SK-N-SH treated with all-trans-retinoic acid at 6 μM for 48 hours (cell line): ENCODE data around the gene EVI2A.

ENCODE experiments used
- ATAC-seq: fragments of 200-7000 bp; cut with Tn5 transposase; 3 replicates; pipeline ENCODE4 v1.9.1; 2020; ENCODE audit warnings: mild to moderate bottlenecking, moderate library complexity
- ARNTL ChIP-seq: fragments of 450-650 bp; formaldehyde crosslinking; IDR thresholded peaks from 2 replicates; pipeline ENCODE4 v1.5.0; 2020; ENCODE audit warnings: low read depth, mild to moderate bottlenecking, moderate library complexity, borderline replicate concordance
- CSDC2 ChIP-seq: fragments of 250-450 bp; sonication (Bioruptor Pico); IDR thresholded peaks from 2 replicates; pipeline ENCODE4 v1.5.0; 2020; ENCODE audit warnings: mild to moderate bottlenecking, moderate library complexity
- ESRRG ChIP-seq: fragments of 250-450 bp; sonication (Bioruptor Pico); IDR thresholded peaks from 2 replicates; pipeline ENCODE4 v1.6.1; 2021; ENCODE audit warnings: mild to moderate bottlenecking
- GLIS3 ChIP-seq: fragments of 250-450 bp; sonication (Bioruptor Pico); IDR thresholded peaks from 2 replicates; pipeline ENCODE4 v1.5.0; 2020; ENCODE audit warnings: mild to moderate bottlenecking, moderate library complexity
- ISL1 ChIP-seq: fragments of 250-450 bp; sonication (Bioruptor Pico); IDR thresholded peaks from 2 replicates; pipeline ENCODE4 v2.1.2; 2022; ENCODE audit warnings: mild to moderate bottlenecking, moderate library complexity
- OSR1 ChIP-seq: fragments of 250-450 bp; sonication (Bioruptor Pico); IDR thresholded peaks from 2 replicates; pipeline ENCODE4 v1.8.0; 2022; ENCODE audit warnings: moderate library complexity, mild to moderate bottlenecking, inconsistent platforms
- PPARA ChIP-seq: fragments of 250-450 bp; sonication (Bioruptor Pico); IDR thresholded peaks from 2 replicates; pipeline ENCODE4 v1.5.0; 2020; ENCODE audit warnings: mild to moderate bottlenecking, borderline replicate concordance
- RARB ChIP-seq: fragments of 250-450 bp; sonication (Bioruptor Pico); IDR thresholded peaks from 2 replicates; pipeline ENCODE4 v1.8.0; 2021; ENCODE audit warnings: mild to moderate bottlenecking, moderate library complexity
- SNAI2 ChIP-seq: fragments of 250-450 bp; sonication (Bioruptor Pico); IDR thresholded peaks from 2 replicates; pipeline ENCODE4 v1.5.0; 2020; ENCODE audit warnings: mild to moderate bottlenecking, moderate library complexity
- TCF4 ChIP-seq: fragments of 250-450 bp; sonication (Bioruptor Pico); IDR thresholded peaks from 2 replicates; pipeline ENCODE4 v1.8.0; 2021; ENCODE audit warnings: mild to moderate bottlenecking, moderate library complexity, borderline replicate concordance
- TOX ChIP-seq: fragments of 250-450 bp; sonication (Bioruptor Pico); IDR thresholded peaks from 2 replicates; pipeline ENCODE4 v1.8.0; 2021; ENCODE audit warnings: mild to moderate bottlenecking, moderate library complexity, borderline replicate concordance
- ZC3H10 ChIP-seq: fragments of 250-450 bp; sonication (Bioruptor Pico); IDR thresholded peaks from 2 replicates; pipeline ENCODE4 v1.5.1; 2021; ENCODE audit warnings: mild to moderate bottlenecking, moderate library complexity
- ZFP3 ChIP-seq: fragments of 250-450 bp; sonication (Bioruptor Pico); IDR thresholded peaks from 2 replicates; pipeline ENCODE4 v1.5.0; 2020; ENCODE audit warnings: mild to moderate bottlenecking, moderate library complexity
- ZFP30 ChIP-seq: fragments of 450-650 bp; formaldehyde crosslinking; IDR thresholded peaks from 2 replicates; pipeline ENCODE4 v1.5.0; 2022; ENCODE audit warnings: mild to moderate bottlenecking, moderate library complexity
- ZNF565 ChIP-seq: fragments of 450-650 bp; formaldehyde crosslinking; conservative IDR thresholded peaks from 2 replicates; pipeline ENCODE4 v1.5.0; 2020; ENCODE audit warnings: low read depth, mild to moderate bottlenecking, moderate library complexity
- ZNF70 ChIP-seq: fragments of 450-650 bp; formaldehyde crosslinking; IDR thresholded peaks from 2 replicates; pipeline ENCODE4 v1.5.0; 2020; ENCODE audit warnings: mild to moderate bottlenecking, moderate library complexity
- ZNF8 ChIP-seq: fragments of 450-650 bp; formaldehyde crosslinking; IDR thresholded peaks from 2 replicates; pipeline ENCODE4 v1.5.0; 2020; ENCODE audit warnings: mild to moderate bottlenecking, moderate library complexity
- TF ChIP-seq, protein P1 (sequence below): fragments of 250-450 bp; sonication (Bioruptor Pico); IDR thresholded peaks from 2 replicates; pipeline ENCODE4 v1.8.0; 2020; ENCODE audit warnings: mild to moderate bottlenecking, moderate library complexity, borderline replicate concordance
- TF ChIP-seq, protein P2 (sequence below): fragments of 250-450 bp; sonication (Bioruptor Pico); IDR thresholded peaks from 2 replicates; pipeline ENCODE4 v1.8.0; 2021; ENCODE audit warnings: low read depth, mild to moderate bottlenecking, moderate library complexity, borderline replicate concordance
- TF ChIP-seq, protein P3 (sequence below): fragments of 250-450 bp; sonication (Bioruptor Pico); IDR thresholded peaks from 2 replicates; pipeline ENCODE4 v1.5.0; 2020; ENCODE audit warnings: mild to moderate bottlenecking, moderate library complexity
- TF ChIP-seq, protein P4 (sequence below): fragments of 250-450 bp; sonication (Bioruptor Pico); IDR thresholded peaks from 2 replicates; pipeline ENCODE4 v1.5.1; 2021; ENCODE audit warnings: mild to moderate bottlenecking, moderate library complexity
- TF ChIP-seq, protein P5 (sequence below): fragments of 250-450 bp; sonication (Bioruptor Pico); IDR thresholded peaks from 2 replicates; pipeline ENCODE4 v1.5.1; 2020; ENCODE audit warnings: low read depth, mild to moderate bottlenecking, moderate library complexity

Gene EVI2A

DNA sequence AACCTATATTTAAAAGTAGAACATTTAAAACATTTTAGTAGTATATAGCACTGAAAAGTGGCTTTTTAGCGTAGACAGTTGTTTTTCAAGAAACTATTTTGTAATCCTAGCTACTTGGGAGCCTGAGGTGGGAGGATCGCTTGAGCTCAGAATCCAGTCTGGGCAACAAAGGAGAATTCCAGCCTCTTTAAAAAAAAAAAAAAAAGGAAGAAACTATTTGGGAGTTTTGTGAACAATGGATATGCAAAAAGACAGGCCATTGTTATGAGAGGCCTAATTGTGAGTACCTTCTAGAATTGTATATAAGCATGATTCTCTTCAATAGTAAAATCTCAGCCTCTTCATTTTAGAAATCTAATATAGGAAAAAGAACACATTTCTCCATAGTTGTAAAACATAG is 42.0 kb downstream of the EVI2A start:
- ATAC-seq, result no peak
- TF ChIP-seq ARNTL, result no peak
- no peak for TF ChIP-seq ZNF565 (CRISPR knock-in tag)
- no peak for TF ChIP-seq ZFP30
- TF ChIP-seq PPARA (CRISPR knock-in tag), result no peak
- TF ChIP-seq ZNF8 (CRISPR knock-in tag), result no peak
- no peak for TF ChIP-seq SNAI2 (CRISPR knock-in tag)
- no peak for TF ChIP-seq ZFP3
- TF ChIP-seq, protein P1, sequence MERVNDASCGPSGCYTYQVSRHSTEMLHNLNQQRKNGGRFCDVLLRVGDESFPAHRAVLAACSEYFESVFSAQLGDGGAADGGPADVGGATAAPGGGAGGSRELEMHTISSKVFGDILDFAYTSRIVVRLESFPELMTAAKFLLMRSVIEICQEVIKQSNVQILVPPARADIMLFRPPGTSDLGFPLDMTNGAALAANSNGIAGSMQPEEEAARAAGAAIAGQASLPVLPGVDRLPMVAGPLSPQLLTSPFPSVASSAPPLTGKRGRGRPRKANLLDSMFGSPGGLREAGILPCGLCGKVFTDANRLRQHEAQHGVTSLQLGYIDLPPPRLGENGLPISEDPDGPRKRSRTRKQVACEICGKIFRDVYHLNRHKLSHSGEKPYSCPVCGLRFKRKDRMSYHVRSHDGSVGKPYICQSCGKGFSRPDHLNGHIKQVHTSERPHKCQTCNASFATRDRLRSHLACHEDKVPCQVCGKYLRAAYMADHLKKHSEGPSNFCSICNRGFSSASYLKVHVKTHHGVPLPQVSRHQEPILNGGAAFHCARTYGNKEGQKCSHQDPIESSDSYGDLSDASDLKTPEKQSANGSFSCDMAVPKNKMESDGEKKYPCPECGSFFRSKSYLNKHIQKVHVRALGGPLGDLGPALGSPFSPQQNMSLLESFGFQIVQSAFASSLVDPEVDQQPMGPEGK (CRISPR knock-in tag), result no peak
- TF ChIP-seq, protein P2, sequence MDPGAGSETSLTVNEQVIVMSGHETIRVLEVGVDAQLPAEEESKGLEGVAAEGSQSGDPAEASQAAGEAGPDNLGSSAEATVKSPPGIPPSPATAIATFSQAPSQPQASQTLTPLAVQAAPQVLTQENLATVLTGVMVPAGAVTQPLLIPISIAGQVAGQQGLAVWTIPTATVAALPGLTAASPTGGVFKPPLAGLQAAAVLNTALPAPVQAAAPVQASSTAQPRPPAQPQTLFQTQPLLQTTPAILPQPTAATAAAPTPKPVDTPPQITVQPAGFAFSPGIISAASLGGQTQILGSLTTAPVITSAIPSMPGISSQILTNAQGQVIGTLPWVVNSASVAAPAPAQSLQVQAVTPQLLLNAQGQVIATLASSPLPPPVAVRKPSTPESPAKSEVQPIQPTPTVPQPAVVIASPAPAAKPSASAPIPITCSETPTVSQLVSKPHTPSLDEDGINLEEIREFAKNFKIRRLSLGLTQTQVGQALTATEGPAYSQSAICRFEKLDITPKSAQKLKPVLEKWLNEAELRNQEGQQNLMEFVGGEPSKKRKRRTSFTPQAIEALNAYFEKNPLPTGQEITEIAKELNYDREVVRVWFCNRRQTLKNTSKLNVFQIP (CRISPR knock-in tag), result no peak
- no peak for TF ChIP-seq ESRRG (CRISPR knock-in tag)
- TF ChIP-seq OSR1 (CRISPR knock-in tag), result no peak
- TF ChIP-seq, protein P3, sequence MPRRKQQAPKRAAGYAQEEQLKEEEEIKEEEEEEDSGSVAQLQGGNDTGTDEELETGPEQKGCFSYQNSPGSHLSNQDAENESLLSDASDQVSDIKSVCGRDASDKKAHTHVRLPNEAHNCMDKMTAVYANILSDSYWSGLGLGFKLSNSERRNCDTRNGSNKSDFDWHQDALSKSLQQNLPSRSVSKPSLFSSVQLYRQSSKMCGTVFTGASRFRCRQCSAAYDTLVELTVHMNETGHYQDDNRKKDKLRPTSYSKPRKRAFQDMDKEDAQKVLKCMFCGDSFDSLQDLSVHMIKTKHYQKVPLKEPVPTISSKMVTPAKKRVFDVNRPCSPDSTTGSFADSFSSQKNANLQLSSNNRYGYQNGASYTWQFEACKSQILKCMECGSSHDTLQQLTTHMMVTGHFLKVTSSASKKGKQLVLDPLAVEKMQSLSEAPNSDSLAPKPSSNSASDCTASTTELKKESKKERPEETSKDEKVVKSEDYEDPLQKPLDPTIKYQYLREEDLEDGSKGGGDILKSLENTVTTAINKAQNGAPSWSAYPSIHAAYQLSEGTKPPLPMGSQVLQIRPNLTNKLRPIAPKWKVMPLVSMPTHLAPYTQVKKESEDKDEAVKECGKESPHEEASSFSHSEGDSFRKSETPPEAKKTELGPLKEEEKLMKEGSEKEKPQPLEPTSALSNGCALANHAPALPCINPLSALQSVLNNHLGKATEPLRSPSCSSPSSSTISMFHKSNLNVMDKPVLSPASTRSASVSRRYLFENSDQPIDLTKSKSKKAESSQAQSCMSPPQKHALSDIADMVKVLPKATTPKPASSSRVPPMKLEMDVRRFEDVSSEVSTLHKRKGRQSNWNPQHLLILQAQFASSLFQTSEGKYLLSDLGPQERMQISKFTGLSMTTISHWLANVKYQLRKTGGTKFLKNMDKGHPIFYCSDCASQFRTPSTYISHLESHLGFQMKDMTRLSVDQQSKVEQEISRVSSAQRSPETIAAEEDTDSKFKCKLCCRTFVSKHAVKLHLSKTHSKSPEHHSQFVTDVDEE, result no peak
- TF ChIP-seq TCF4 (CRISPR knock-in tag), result no peak
- TF ChIP-seq ISL1 (CRISPR knock-in tag), result no peak
- TF ChIP-seq, all 23 proteins: peak for 0

DNA sequence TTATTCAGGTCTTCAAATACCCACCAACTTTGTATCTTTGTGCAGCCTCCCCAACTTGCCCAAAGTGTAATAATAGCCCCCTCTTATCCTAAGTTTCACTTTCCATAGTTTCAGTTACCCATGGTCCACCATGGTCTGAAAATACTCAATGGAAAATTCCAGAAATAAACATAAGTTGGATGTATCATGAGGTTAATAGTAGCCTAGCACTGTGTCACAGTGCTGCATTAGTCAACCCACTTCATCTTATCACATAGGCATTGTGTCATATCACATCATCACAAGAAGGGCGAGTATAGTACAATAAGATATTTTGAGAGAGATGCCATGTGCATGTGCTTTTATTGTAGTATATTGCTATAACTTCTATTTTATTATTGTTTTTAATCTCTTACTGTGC is 46.3 kb downstream of the EVI2A start:
- TF ChIP-seq ZNF8 (CRISPR knock-in tag) (no peak), ESRRG (CRISPR knock-in tag) (no peak), GLIS3 (CRISPR knock-in tag) (no peak), CSDC2 (CRISPR knock-in tag) (no peak), TCF4 (CRISPR knock-in tag) (no peak), ZNF70 (CRISPR knock-in tag) (no peak), ZFP3 (no peak), ZFP30 (no peak), ZC3H10 (no peak), ZNF565 (CRISPR knock-in tag) (no peak), SNAI2 (CRISPR knock-in tag) (no peak), PPARA (CRISPR knock-in tag) (no peak), RARB (CRISPR knock-in tag) (no peak)
- TF ChIP-seq, protein P2 (CRISPR knock-in tag), result no peak
- TF ChIP-seq, protein P3, result no peak
- ATAC-seq, result no peak

GRCh38 chr17:31274252-31274651 is 47.2 kb downstream of the EVI2A start:
- no peak for TF ChIP-seq ISL1 (CRISPR knock-in tag)
- TF ChIP-seq, protein P4, sequence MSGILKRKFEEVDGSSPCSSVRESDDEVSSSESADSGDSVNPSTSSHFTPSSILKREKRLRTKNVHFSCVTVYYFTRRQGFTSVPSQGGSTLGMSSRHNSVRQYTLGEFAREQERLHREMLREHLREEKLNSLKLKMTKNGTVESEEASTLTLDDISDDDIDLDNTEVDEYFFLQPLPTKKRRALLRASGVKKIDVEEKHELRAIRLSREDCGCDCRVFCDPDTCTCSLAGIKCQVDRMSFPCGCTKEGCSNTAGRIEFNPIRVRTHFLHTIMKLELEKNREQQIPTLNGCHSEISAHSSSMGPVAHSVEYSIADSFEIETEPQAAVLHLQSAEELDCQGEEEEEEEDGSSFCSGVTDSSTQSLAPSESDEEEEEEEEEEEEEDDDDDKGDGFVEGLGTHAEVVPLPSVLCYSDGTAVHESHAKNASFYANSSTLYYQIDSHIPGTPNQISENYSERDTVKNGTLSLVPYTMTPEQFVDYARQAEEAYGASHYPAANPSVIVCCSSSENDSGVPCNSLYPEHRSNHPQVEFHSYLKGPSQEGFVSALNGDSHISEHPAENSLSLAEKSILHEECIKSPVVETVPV (CRISPR knock-in tag), result no peak
- TF ChIP-seq, protein P5, sequence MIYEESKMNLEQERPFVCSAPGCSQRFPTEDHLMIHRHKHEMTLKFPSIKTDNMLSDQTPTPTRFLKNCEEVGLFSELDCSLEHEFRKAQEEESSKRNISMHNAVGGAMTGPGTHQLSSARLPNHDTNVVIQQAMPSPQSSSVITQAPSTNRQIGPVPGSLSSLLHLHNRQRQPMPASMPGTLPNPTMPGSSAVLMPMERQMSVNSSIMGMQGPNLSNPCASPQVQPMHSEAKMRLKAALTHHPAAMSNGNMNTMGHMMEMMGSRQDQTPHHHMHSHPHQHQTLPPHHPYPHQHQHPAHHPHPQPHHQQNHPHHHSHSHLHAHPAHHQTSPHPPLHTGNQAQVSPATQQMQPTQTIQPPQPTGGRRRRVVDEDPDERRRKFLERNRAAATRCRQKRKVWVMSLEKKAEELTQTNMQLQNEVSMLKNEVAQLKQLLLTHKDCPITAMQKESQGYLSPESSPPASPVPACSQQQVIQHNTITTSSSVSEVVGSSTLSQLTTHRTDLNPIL (CRISPR knock-in tag), result no peak
- no peak for TF ChIP-seq PPARA (CRISPR knock-in tag)
- TF ChIP-seq, protein P1 (CRISPR knock-in tag), result no peak
- no peak for TF ChIP-seq OSR1 (CRISPR knock-in tag)
- TF ChIP-seq TOX (CRISPR knock-in tag), result no peak
- TF ChIP-seq GLIS3 (CRISPR knock-in tag), result no peak
- TF ChIP-seq ZFP30, result no peak
- TF ChIP-seq TCF4 (CRISPR knock-in tag), result no peak
- ATAC-seq, result no peak
